ENCODE measurements around the gene WNT3. TPM values are rescaled to one million over a fixed set of nuclear protein-coding genes. Genes with fewer than 3 reads are reported as not detected.
"Not testable (repeated sequence)": the region's sequence is repeated elsewhere in the genome, so short reads cannot be mapped to it uniquely, and the experiment has no call there.

WNT3 gene
- total RNA-seq, 4 donors from 2014 or later: 0.49 to 3.5 (median 2.2) TPM

DNA sequence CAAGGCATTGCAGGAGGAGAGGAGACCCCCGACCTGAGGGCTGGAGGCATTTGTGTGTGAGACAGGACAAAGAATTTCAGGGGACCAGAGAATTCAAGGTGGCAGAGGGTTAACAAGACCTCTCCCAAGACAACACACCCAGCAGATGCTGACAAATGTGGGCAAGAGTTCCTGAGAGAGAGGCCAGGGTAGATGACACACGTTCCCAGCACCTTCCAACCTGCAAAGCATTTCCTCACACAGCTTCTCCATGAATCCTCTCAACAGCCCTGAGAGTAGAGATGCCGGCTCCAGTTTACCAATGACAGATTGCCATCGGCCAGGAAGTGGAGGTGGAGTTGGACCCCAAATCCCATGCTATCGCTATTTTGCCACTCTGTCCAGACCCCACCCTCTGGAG, 25.0 kb downstream of the WNT3 start:
- DNase-seq: no peak
- H3K27ac ChIP-seq: no peak overlapping the region
- H3K36me3 ChIP-seq: no peaks in the 10 kb centered on the region
- H3K27me3 ChIP-seq: peaks cover 0 to 69% (median 0%) of the 10 kb centered on the region in 4 donors
- H3K4me3 ChIP-seq: no peak overlapping the region
- intact Hi-C loops (cut with DNase I): no loop called here
- TF ChIP-seq, protein P1, sequence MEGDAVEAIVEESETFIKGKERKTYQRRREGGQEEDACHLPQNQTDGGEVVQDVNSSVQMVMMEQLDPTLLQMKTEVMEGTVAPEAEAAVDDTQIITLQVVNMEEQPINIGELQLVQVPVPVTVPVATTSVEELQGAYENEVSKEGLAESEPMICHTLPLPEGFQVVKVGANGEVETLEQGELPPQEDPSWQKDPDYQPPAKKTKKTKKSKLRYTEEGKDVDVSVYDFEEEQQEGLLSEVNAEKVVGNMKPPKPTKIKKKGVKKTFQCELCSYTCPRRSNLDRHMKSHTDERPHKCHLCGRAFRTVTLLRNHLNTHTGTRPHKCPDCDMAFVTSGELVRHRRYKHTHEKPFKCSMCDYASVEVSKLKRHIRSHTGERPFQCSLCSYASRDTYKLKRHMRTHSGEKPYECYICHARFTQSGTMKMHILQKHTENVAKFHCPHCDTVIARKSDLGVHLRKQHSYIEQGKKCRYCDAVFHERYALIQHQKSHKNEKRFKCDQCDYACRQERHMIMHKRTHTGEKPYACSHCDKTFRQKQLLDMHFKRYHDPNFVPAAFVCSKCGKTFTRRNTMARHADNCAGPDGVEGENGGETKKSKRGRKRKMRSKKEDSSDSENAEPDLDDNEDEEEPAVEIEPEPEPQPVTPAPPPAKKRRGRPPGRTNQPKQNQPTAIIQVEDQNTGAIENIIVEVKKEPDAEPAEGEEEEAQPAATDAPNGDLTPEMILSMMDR (IDR thresholded peaks at IDR 0.05): no peak
- TF ChIP-seq POLR2A (IDR thresholded peaks at IDR 0.05): no peak
- H3K9me3 ChIP-seq: no peaks in the 10 kb centered on the region
- H3K4me1 ChIP-seq: no peaks in the 10 kb centered on the region
- WGBS, 2 donors: 60 to 66% methylated on average over 4 to 5 of the region's 5 CpGs

DNA sequence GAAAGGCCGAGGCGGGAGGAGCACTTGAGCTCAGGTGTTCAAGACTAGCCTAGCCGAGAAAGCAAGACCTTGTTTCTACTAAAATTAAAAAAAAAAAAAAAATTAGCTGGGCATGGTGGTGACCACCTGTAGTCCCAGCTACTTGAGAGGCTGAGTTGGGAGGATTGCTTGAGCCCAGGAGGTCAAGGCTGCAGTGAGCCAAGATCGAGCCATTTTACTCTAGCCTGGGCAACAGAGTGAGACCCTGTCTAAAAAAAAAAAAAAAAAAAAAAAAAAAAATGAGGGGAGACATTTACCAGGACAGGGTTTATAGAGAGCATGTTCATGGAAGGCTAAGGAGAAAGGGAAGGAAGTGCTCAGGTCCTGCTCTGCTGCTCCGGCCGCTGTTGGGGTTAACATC, 25.5 kb downstream of the WNT3 start:
- H3K9me3 ChIP-seq; H3K36me3 ChIP-seq; H3K27ac ChIP-seq; DNase-seq; H3K4me1 ChIP-seq; intact Hi-C loops (cut with DNase I); H3K4me3 ChIP-seq: not testable (repeated sequence)
- peaks cover 0 to 69% (median 0%) of the 10 kb centered on the region in 4 donors for H3K27me3 ChIP-seq
- WGBS, 2 donors: 91 to 92% methylated on average over 6 of the region's 6 CpGs

DNA sequence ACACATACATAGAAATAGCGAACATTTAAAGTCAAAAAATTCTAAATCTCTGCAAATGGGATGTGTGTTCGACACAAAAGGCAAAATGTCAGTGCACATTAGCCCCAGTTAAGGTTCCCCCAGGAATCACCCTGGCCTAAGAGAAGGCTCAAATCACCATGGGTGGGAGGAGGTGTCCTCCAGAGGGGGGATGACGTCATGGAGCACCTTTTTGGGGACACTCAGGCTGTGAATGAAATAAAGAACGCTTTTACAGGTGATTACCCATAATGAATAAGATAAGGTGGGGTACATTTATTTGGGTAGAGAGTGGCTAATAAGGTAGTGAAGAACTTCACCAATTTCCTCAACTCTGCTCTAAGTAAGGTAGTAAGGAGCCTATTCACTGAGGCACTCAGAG, 26.4 kb downstream of the WNT3 start:
- TF ChIP-seq, protein P1 (IDR thresholded peaks at IDR 0.05): no peak
- TF ChIP-seq POLR2A (IDR thresholded peaks at IDR 0.05): no peak
- peaks cover 0 to 69% (median 0%) of the 10 kb centered on the region in 4 donors for H3K27me3 ChIP-seq
- no peak overlapping the region for H3K4me3 ChIP-seq
- WGBS, 2 donors: 79 to 83% methylated on average over 4 of the region's 4 CpGs
- H3K4me1 ChIP-seq: no peaks in the 10 kb centered on the region
- H3K27ac ChIP-seq: no peak overlapping the region
- no peaks in the 10 kb centered on the region for H3K9me3 ChIP-seq
- no peaks in the 10 kb centered on the region for H3K36me3 ChIP-seq
- DNase-seq: no peak
- intact Hi-C loops (cut with DNase I): no loop called here

DNA sequence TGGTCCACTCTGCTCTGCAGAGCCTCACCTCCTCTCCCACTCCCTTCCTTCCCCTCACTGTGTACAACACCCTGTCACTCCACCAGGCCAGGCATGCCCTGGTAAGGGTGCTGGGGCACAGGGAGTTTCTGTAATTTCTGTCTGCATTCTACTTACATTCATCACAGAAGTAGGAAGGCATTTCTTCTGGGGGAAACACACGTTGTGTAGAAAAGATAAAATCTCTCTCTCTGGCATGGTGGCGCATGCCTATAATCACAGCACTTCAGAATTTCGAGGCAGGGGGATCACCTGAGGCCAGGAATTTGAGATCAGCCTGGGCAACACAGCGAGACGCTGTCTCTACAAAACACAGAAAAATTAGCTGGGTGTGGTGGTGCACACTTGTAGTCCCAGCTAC, 27.0 kb downstream of the WNT3 start:
- Histone ChIP-seq H3K9me3 (no peaks in the 10 kb centered on the region), H3K27me3 (peaks cover 0 to 66% (median 0%) of the 10 kb centered on the region in 4 donors), H3K27ac (no peak overlapping the region), H3K4me3 (no peak overlapping the region), H3K36me3 (no peaks in the 10 kb centered on the region), H3K4me1 (no peaks in the 10 kb centered on the region)
- no peak for DNase-seq
- 55 to 74% methylated on average over 2 to 5 of the region's 5 CpGs for WGBS, 2 donors
- intact Hi-C loops (cut with DNase I): no loop called here
- no peak for TF ChIP-seq POLR2A (IDR thresholded peaks at IDR 0.05)
- TF ChIP-seq, protein P1 (IDR thresholded peaks at IDR 0.05): no peak

DNA sequence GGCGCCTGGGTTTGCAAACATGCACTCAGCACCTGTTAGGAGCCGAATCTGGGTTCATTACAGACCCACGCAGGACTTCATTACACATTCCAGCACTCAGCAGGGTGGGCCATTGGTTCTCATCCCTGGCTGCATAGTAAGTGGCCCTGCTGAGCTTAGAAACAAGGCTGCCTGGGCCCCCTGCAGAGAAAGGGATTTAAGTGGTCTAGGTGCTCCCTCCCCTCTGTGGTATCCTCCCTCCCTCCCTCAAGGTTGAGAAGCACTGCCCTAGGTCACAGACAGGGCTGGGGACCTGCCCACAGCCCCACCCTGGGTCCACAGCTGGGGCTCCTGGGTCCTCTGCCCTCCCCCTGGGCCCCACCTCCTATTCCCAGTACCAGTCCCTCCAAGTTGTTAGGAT, 28.3 kb downstream of the WNT3 start:
- H3K4me1 ChIP-seq: no peaks in the 10 kb centered on the region
- no peak overlapping the region for H3K27ac ChIP-seq
- peaks cover 0 to 55% (median 0%) of the 10 kb centered on the region in 4 donors for H3K27me3 ChIP-seq
- H3K4me3 ChIP-seq: no peak overlapping the region
- DNase-seq: no peak
- WGBS, 2 donors: 76 to 77% methylated on average over 2 to 3 of the region's 3 CpGs
- H3K9me3 ChIP-seq: no peaks in the 10 kb centered on the region
- intact Hi-C loops (cut with DNase I): no loop called here
- no peaks in the 10 kb centered on the region for H3K36me3 ChIP-seq
- TF ChIP-seq, protein P1 (IDR thresholded peaks at IDR 0.05): no peak
- TF ChIP-seq POLR2A (IDR thresholded peaks at IDR 0.05): no peak

DNA sequence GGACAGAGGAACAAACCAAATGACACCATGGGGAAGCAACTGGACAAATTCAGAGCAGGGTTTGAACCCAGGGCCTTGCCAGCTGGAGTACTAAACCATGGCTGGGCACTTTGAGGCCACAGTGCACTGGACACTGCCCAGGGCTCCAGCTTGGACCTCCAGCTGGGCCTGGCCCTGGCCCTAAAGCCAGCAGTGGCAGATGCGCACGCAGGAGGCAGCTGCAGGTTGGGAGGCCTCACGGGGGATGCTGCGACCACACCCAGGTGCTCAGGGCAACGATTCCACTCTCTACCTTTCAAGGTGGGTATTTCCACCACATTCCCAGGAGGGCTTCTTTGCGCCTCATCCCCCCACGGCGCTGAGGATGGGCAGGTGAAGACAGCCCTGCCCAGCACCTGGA, 28.9 kb downstream of the WNT3 start:
- Histone ChIP-seq H3K27me3 (peaks cover 0 to 49% (median 0%) of the 10 kb centered on the region in 4 donors), H3K27ac (no peak overlapping the region), H3K36me3 (no peaks in the 10 kb centered on the region), H3K4me1 (no peaks in the 10 kb centered on the region), H3K9me3 (no peaks in the 10 kb centered on the region), H3K4me3 (no peak overlapping the region)
- no peak for TF ChIP-seq POLR2A (IDR thresholded peaks at IDR 0.05)
- TF ChIP-seq, protein P1 (IDR thresholded peaks at IDR 0.05): no peak
- 94 to 95% methylated on average over 3 to 4 of the region's 8 CpGs for WGBS, 2 donors
- intact Hi-C loops (cut with DNase I): no loop called here
- no peak for DNase-seq

Measured in esophagus squamous epithelium (tissue), 5 donors.